OCI-LY1 (cell line): ENCODE data around the gene OR2S2.

Experiments
- CTCF ChIP-seq: fragments of 200-600 bp; sonication (generic), shearing (Covaris generic); IDR thresholded peaks from 2 replicates; pipeline ENCODE4 v1.5.1; 2017; ENCODE audit warnings: mild to moderate bottlenecking, antibody characterized with exemption, low read length, moderate library complexity, mixed read lengths
- EZH2 ChIP-seq: fragments of 200-600 bp; sonication (generic), shearing (Covaris generic); IDR thresholded peaks from 2 replicates; pipeline ENCODE4 v1.8.0; 2017; ENCODE audit warnings: borderline replicate concordance, mixed run types, mild to moderate bottlenecking, antibody characterized with exemption, low read length, moderate library complexity, mixed read lengths

GRCh38 chr9:35945341-35946018 is 12.5 kb downstream of the OR2S2 start:
- TF ChIP-seq CTCF (peak; percentile 82), EZH2 (no peak)
